ENCODE data around the gene COPZ1. TPM values are rescaled to one million over a fixed set of nuclear protein-coding genes. Genes with fewer than 3 reads are reported as not detected.

The COPZ1 gene
- total and polyA plus RNA-seq, 9 of the 15 experiments (the other 6 are each of a cell fraction or from before 2014, with no cell fraction given), result 137 to 487 (median 233) TPM

- no peak for TF ChIP-seq SMC3 (conservative IDR thresholded peaks at IDR 0.05; ENCODE audit: insufficient read depth, low read depth, low read length)
- no peak for TF ChIP-seq GTF2E2 (tag; IDR thresholded peaks at IDR 0.05)
- TF ChIP-seq ZBTB2 (IDR thresholded peaks at IDR 0.05), result peak; percentile 24; the same call in 1 of the 2 replicates
- TF ChIP-seq SRSF1 (IDR thresholded peaks at IDR 0.05; ENCODE audit: low read depth, low read length), result no peak
- no peak for TF ChIP-seq GTF2A2 (tag; IDR thresholded peaks at IDR 0.05)
- no peak for TF ChIP-seq U2AF2 (optimal IDR thresholded peaks at IDR 0.05; ENCODE audit: low read depth, low read length)
- peak; percentile 78 for TF ChIP-seq CXXC5 (CRISPR knock-in tag; IDR thresholded peaks at IDR 0.05)
- TF ChIP-seq ZNF431 (CRISPR knock-in tag; IDR thresholded peaks at IDR 0.05), result no peak
- peak; percentile 97 for TF ChIP-seq ZBTB9 (CRISPR knock-in tag; IDR thresholded peaks at IDR 0.05)
- TF ChIP-seq ILF3 (IDR thresholded peaks at IDR 0.05; ENCODE audit: borderline replicate concordance), result no peak
- no peak for TF ChIP-seq KLF13 (tag; IDR thresholded peaks at IDR 0.05; ENCODE audit: borderline replicate concordance, low read depth)
- no peak for TF ChIP-seq CGGBP1 (CRISPR knock-in tag; IDR thresholded peaks at IDR 0.05)
- TF ChIP-seq CTCF (IDR thresholded peaks at IDR 0.05 in 2 of 3, conservative IDR thresholded peaks at IDR 0.05 in 1 of 3; ENCODE audit: insufficient read depth in 2 of 3, low read depth in 1 of 3, low read length in 3 of 3), result no peak
- TF ChIP-seq ZNF609 (CRISPR knock-in tag; IDR thresholded peaks at IDR 0.05; ENCODE audit: borderline replicate concordance), result no peak
- peak; percentile 71 for TF ChIP-seq ARID1B (IDR thresholded peaks at IDR 0.05)
- TF ChIP-seq DACH1 (IDR thresholded peaks at IDR 0.05; ENCODE audit: partially characterized antibody), result peak; percentile 69
Measured at GRCh38 chr12:54306925-54307741, 17.8 kb upstream of the COPZ1 start (continued).
